Measurements from ENCODE around the gene RNF32.

Gene RNF32

GRCh38 chr7:156702399-156702798, 61.8 kb downstream of the RNF32 start:
- no peak for DNase-seq
- TF ChIP-seq POLR2A (IDR thresholded peaks at IDR 0.05; ENCODE audit: low read length) = no peak
- no peak for TF ChIP-seq GATA1 (IDR thresholded peaks at IDR 0.05; ENCODE audit: low read depth, low read length)

DNA sequence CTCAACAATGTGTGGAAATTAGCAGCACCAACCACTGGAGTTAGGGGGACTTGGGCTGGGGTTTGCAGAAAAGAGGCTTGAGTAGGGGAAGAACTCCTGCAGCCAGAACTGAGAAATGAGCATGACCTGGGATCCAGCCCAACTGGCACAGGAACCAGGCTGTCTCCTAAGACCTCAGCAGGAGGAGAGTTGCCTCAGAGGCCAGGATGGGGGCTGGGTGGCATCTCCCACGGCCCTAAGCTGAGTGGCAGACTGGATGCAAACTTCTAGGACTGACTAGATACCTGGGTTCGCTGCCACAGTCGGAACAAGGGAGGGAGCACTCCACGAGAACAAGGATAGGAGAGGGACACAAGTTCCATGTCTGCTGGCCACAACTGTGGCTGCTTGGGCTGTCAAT, 62.6 kb downstream of the RNF32 start:
- TF ChIP-seq POLR2A (IDR thresholded peaks at IDR 0.05; ENCODE audit: low read length) = no peak
- no peak for TF ChIP-seq GATA1 (IDR thresholded peaks at IDR 0.05; ENCODE audit: low read depth, low read length)
- DNase-seq = no peak

- DNase-seq = no peak
- no peak for TF ChIP-seq POLR2A (IDR thresholded peaks at IDR 0.05; ENCODE audit: low read length)
- TF ChIP-seq GATA1 (IDR thresholded peaks at IDR 0.05; ENCODE audit: low read depth, low read length) = no peak
Measured at GRCh38 chr7:156703773-156704482, 63.4 kb downstream of the RNF32 start.

GRCh38 chr7:156722043-156722826, 81.7 kb downstream of the RNF32 start:
- TF ChIP-seq POLR2A (IDR thresholded peaks at IDR 0.05; ENCODE audit: low read length) = no peak
- TF ChIP-seq GATA1 (IDR thresholded peaks at IDR 0.05; ENCODE audit: low read depth, low read length) = no peak
- DNase-seq = no peak

DNA sequence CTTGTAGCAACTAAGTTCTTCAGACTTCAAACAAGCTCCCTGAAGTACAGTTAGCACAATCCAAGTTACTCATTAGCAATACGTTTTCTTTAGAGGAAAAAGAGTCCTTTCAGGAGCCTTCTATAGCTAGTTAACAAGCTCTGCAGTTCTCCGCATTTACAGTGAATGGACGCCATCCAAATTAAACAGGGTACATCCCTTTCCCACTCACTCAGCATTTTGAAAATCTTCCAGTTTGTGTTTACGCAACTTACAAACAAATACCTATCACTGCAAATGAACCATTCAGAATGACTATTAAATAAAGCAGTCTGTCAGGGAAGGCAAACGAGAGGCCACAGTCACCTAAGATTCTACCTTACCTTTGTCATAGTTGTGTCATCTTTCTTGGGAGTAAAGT, 84.5 kb downstream of the RNF32 start:
- TF ChIP-seq GATA1 (IDR thresholded peaks at IDR 0.05; ENCODE audit: low read depth, low read length) (no peak), POLR2A (IDR thresholded peaks at IDR 0.05; ENCODE audit: low read length) (no peak)
- no peak for DNase-seq

GRCh38 chr7:156725936-156726335, 85.4 kb downstream of the RNF32 start:
- no peak for DNase-seq

More at GRCh38 chr7:156725936-156726335, 85.4 kb downstream of the RNF32 start:
- TF ChIP-seq GATA1 (IDR thresholded peaks at IDR 0.05; ENCODE audit: low read depth, low read length) (no peak), POLR2A (IDR thresholded peaks at IDR 0.05; ENCODE audit: low read length) (no peak)
